Endodermal cell (in vitro differentiated cells): ENCODE measurements around the gene SKIC3. TPM values are rescaled to one million over a fixed set of nuclear protein-coding genes. Genes with fewer than 3 reads are reported as not detected.

Experiments
- DNase-seq: peaks from one replicate; pipeline ENCODE4 v3.0.0-alpha.2; 2017
- H3K27ac ChIP-seq: 2 replicates; pipeline ENCODE4 v1.5.1; 2013; ENCODE audit warnings: mild to moderate bottlenecking, low read depth, low read length, moderate library complexity
- H3K27me3 ChIP-seq: 2 replicates; pipeline ENCODE4 v1.6.1; 2013; ENCODE audit warnings: mild to moderate bottlenecking, low read length, moderate library complexity; ENCODE audit not compliant: insufficient read depth, control insufficient read depth, poor library complexity, severe bottlenecking
- H3K36me3 ChIP-seq: 2 replicates; pipeline ENCODE4 v1.7.0; 2013; ENCODE audit warnings: mild to moderate bottlenecking, low read length, moderate library complexity; ENCODE audit not compliant: control insufficient read depth, insufficient read depth
- H3K4me1 ChIP-seq: one replicate; pipeline ENCODE4 v1.7.0; 2013; ENCODE audit warnings: low read length; ENCODE audit not compliant: control insufficient read depth, insufficient read depth
- H3K4me3 ChIP-seq: 2 replicates; pipeline ENCODE4 v1.5.1; 2013; ENCODE audit warnings: mild to moderate bottlenecking, low read length, moderate library complexity
- H3K9ac ChIP-seq: 2 replicates; pipeline ENCODE4 v1.6.1; 2013; ENCODE audit warnings: mild to moderate bottlenecking, low read length, moderate library complexity; ENCODE audit not compliant: poor library complexity, severe bottlenecking; ENCODE audit errors: extremely low read depth
- H3K9me3 ChIP-seq: 2 replicates; pipeline ENCODE4 v1.6.1; 2013; ENCODE audit warnings: mild to moderate bottlenecking, low read length, moderate library complexity; ENCODE audit not compliant: control insufficient read depth
- H3K27ac Mint-ChIP-seq: 2 replicates; pipeline ENCODE4 v1.8.0; 2020; ENCODE audit warnings: mixed read lengths
- H3K27me3 Mint-ChIP-seq: 2 replicates; pipeline ENCODE4 v1.8.0; 2021; ENCODE audit warnings: mild to moderate bottlenecking, mixed read lengths; ENCODE audit not compliant: insufficient read depth
- H3K36me3 Mint-ChIP-seq: 2 replicates; pipeline ENCODE4 v1.8.0; 2020; ENCODE audit warnings: low read depth, mixed read lengths
- H3K4me1 Mint-ChIP-seq: 2 replicates; pipeline ENCODE4 v1.8.0; 2020; ENCODE audit warnings: mixed read lengths
- H3K4me3 Mint-ChIP-seq: 2 replicates; pipeline ENCODE4 v1.8.0; 2020; ENCODE audit warnings: mild to moderate bottlenecking, moderate library complexity, mixed read lengths
- H3K9me3 Mint-ChIP-seq: 2 replicates; pipeline ENCODE4 v1.8.0; 2020; ENCODE audit warnings: mild to moderate bottlenecking, mixed read lengths
- WGBS, 2 experiments: methylation state at CpG; one replicate each; pipeline versions ENCODE4 v1.1.5 to v1.1.7; 2013; ENCODE audit warnings: missing lambda C conversion rate in 2 of 2, mixed read lengths in 1 of 2; ENCODE audit not compliant: insufficient coverage in 1 of 2, insufficient read length in 1 of 2; 5-methylcytosine and 5-hydroxymethylcytosine counted together
- long read RNA-seq, 4 experiments: library from polyadenylated mRNA in 2 of 4; library from RNA in 1 of 4; library from capped mRNA in 1 of 4; stranded (forward) in 3 of 4; unstranded in 1 of 4; transcript quantifications; one replicate each; pipeline ENCODE4 v2.0.0, GENCODE V29; 2020 to 2021; ENCODE audit warnings: inconsistent platforms in 1 of 4
- polyA plus RNA-seq, 2 experiments: library from polyadenylated mRNA; stranded (reverse); fragments of 50-300 nt; gene quantifications; one replicate each; pipeline ENCODE4 v1.2.3, GENCODE V29; 2013
- total RNA-seq, 2 donors: library from RNA; stranded (reverse); fragmentation: NEBNext Ultra II Directional in 1 of 2; extraction: Animal tissue kit (Norgen Biotek cat#: 25700) in 1 of 2; gene quantifications; 2 replicates in 1 of 2; 3 replicates in 1 of 2; pipeline ENCODE4 v1.2.1, GENCODE V29; 2021
- TF ChIP-seq, protein P1 (sequence below): fragments of 200-600 bp; sonication (generic); conservative IDR thresholded peaks from 2 replicates; pipeline ENCODE4 v1.5.0; 2021; ENCODE audit warnings: antibody characterized with exemption, mild to moderate bottlenecking

Gene SKIC3
- 10 to 100 TPM; 83.2 to 89.3 TPM for total RNA-seq
- polyA plus RNA-seq (2013, experiment 1 of 2), result 64.0 TPM
- polyA plus RNA-seq (2013, experiment 2 of 2), result 62.4 TPM
- long read RNA-seq, experiment 1, partial matches to known transcripts, result 15 of 22 reads
- long read RNA-seq, experiment 1, other reads (novel, unspliced or antisense), result 7 of 22 reads
- long read RNA-seq, experiment 2, full-length matches to known transcripts, result 49 of 100 reads
- long read RNA-seq, experiment 2, partial matches to known transcripts, result 31 of 100 reads
- long read RNA-seq, experiment 2, other reads (novel, unspliced or antisense), result 20 of 100 reads
- long read RNA-seq, experiment 3, full-length matches to known transcripts, result 54 of 122 reads
- long read RNA-seq, experiment 3, partial matches to known transcripts, result 44 of 122 reads
- long read RNA-seq, experiment 3, other reads (novel, unspliced or antisense), result 24 of 122 reads
- long read RNA-seq, experiment 4, partial matches to known transcripts, result 8 of 10 reads
- long read RNA-seq, experiment 4, other reads (novel, unspliced or antisense), result 2 of 10 reads

GRCh38 chr5:95554647-95555548 is at the start of gene SKIC3, which contains the start of gene ARSK:
Gene SKIC3, minus strand, starts transcription at chr5:95554977. Its CDS starts 7,827 bp downstream, at chr5:95547150.
Gene ARSK, plus strand, starts transcription at chr5:95555101. Its CDS starts 178 bp downstream, at chr5:95555279.
- Mint-ChIP-seq H3K27ac (peak within 1 kb of the TSS; percentile 92), H3K4me1 (peaks cover 26% of the 10 kb centered on the region), H3K4me3 (peak within 1 kb of the TSS; percentile 80), H3K27me3 (no peaks in the 10 kb centered on the region), H3K9me3 (peaks cover 2% of the 10 kb centered on the region), H3K36me3 (peaks cover 15% of the 10 kb centered on the region)
- Histone ChIP-seq H3K9ac (peak within 1 kb of the TSS; percentile 77), H3K36me3 (peaks cover 15% of the 10 kb centered on the region), H3K27me3 (no peaks in the 10 kb centered on the region), H3K4me3 (peak within 1 kb of the TSS; percentile 99), H3K27ac (peak within 1 kb of the TSS; percentile 77), H3K4me1 (no peaks in the 10 kb centered on the region), H3K9me3 (no peaks in the 10 kb centered on the region)
- TF ChIP-seq, protein P1, sequence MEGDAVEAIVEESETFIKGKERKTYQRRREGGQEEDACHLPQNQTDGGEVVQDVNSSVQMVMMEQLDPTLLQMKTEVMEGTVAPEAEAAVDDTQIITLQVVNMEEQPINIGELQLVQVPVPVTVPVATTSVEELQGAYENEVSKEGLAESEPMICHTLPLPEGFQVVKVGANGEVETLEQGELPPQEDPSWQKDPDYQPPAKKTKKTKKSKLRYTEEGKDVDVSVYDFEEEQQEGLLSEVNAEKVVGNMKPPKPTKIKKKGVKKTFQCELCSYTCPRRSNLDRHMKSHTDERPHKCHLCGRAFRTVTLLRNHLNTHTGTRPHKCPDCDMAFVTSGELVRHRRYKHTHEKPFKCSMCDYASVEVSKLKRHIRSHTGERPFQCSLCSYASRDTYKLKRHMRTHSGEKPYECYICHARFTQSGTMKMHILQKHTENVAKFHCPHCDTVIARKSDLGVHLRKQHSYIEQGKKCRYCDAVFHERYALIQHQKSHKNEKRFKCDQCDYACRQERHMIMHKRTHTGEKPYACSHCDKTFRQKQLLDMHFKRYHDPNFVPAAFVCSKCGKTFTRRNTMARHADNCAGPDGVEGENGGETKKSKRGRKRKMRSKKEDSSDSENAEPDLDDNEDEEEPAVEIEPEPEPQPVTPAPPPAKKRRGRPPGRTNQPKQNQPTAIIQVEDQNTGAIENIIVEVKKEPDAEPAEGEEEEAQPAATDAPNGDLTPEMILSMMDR, result peak; percentile 62
- WGBS, 2 experiments, result 0% methylated on average over 18 to 63 of the region's 63 CpGs
- peak; percentile 97 for DNase-seq

DNA sequence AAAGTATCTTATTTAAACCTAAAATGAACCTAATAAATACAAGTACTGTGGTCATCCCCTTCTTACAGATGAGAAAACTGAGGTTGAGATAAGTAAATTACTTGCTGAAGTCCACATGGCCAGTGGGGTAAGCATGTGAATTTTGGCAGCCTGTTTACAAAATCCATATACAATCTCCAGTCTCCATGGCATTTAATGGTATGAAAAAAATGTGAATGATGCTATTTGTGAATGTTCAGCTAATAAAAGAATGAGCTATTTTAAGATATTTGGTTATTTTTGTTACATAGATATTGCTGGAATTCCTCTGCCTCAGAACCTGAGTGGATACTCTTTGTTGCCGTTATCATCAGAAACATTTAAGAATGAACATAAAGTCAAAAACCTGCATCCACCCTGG is 45.8 kb upstream of the SKIC3 start:
- H3K36me3 Mint-ChIP-seq, result peaks cover 4% of the 10 kb centered on the region
- no peaks in the 10 kb centered on the region for H3K4me1 ChIP-seq
- no peak overlapping the region for H3K4me3 Mint-ChIP-seq
- TF ChIP-seq, protein P1, result no peak
- H3K9me3 ChIP-seq, result no peaks in the 10 kb centered on the region
- no peaks in the 10 kb centered on the region for H3K36me3 ChIP-seq
- H3K27me3 Mint-ChIP-seq, result no peaks in the 10 kb centered on the region
- no peaks in the 10 kb centered on the region for H3K4me1 Mint-ChIP-seq
- no peak overlapping the region for H3K4me3 ChIP-seq
- no peaks in the 10 kb centered on the region for H3K27me3 ChIP-seq
- H3K9me3 Mint-ChIP-seq, result no peaks in the 10 kb centered on the region
- H3K27ac Mint-ChIP-seq, result no peak overlapping the region
- WGBS, 2 experiments, result 93 to 100% methylated on average over 1 of the region's 1 CpG
- no peak for DNase-seq
- no peak overlapping the region for H3K9ac ChIP-seq
- H3K27ac ChIP-seq, result no peak overlapping the region

DNA sequence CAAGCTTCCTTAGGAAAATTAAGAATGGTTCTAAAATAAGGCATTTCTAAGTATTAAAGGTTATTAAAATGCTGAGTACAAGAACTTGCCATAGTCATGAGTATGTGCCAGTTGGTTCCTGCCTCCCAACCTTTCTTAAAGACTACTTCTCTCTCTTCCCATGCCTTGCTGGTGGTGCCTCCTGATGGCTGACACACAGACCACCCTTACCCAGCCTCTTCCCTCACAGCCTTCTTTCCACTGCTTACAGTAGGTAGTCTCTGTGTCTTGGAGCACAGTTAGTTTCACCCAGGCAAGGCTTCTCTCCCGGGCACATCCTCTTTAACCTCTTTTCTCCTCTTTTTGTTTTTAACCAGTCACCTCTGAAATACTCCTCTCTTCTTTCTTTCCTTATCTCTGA is 44.5 kb upstream of the SKIC3 start:
- Histone ChIP-seq H3K4me1 (no peaks in the 10 kb centered on the region), H3K9ac (no peak overlapping the region), H3K27ac (no peak overlapping the region), H3K9me3 (no peaks in the 10 kb centered on the region), H3K36me3 (no peaks in the 10 kb centered on the region), H3K27me3 (no peaks in the 10 kb centered on the region), H3K4me3 (no peak overlapping the region)
- Mint-ChIP-seq H3K27me3 (no peaks in the 10 kb centered on the region), H3K27ac (no peak overlapping the region), H3K9me3 (no peaks in the 10 kb centered on the region), H3K36me3 (peaks cover 9% of the 10 kb centered on the region), H3K4me1 (no peaks in the 10 kb centered on the region), H3K4me3 (no peak overlapping the region)
- no peak for DNase-seq
- TF ChIP-seq, protein P1, result peak; percentile 46
- WGBS, 2 experiments, result 80 to 100% methylated on average over 1 of the region's 1 CpG
